Effector memory CD8-positive, alpha-beta T cell (primary cell): ENCODE results near the gene NBPF12.
"Not testable (repeated sequence)": the region's sequence is repeated elsewhere in the genome, so short reads cannot be mapped to it uniquely, and the experiment has no call there.

ENCODE experiments used
- ATAC-seq: fragments of 150-1000 bp; cut with Tn5 transposase; replicated peaks from 2 replicates; pipeline ENCODE4 v1.10.0; 2021; ENCODE audit warnings: mild to moderate bottlenecking, moderate library complexity
- DNase-seq, 3 experiments: peaks; one replicate each; pipeline ENCODE4 v3.0.0; 2021
- H3K27ac Mint-ChIP-seq, 2 donors: one replicate each; pipeline ENCODE4 v1.8.0; 2022; ENCODE audit warnings: mild to moderate bottlenecking in 2 of 2, mixed read lengths in 2 of 2, moderate library complexity in 2 of 2
- H3K27me3 Mint-ChIP-seq, 2 donors: one replicate each; pipeline ENCODE4 v1.8.0; 2022; ENCODE audit warnings: mixed read lengths in 2 of 2
- H3K36me3 Mint-ChIP-seq: one replicate; pipeline ENCODE4 v1.8.0; 2022; ENCODE audit warnings: mild to moderate bottlenecking, moderate library complexity, mixed read lengths; ENCODE audit not compliant: insufficient read depth
- H3K4me1 Mint-ChIP-seq, 2 donors: one replicate each; pipeline ENCODE4 v1.8.0; 2022; ENCODE audit warnings: low read depth in 2 of 2, mixed read lengths in 2 of 2
- H3K4me3 Mint-ChIP-seq, 2 donors: one replicate each; pipeline ENCODE4 v1.8.0; 2022; ENCODE audit warnings: mild to moderate bottlenecking in 2 of 2, mixed read lengths in 2 of 2, moderate library complexity in 2 of 2
- H3K9me3 Mint-ChIP-seq, 2 donors: one replicate each; pipeline ENCODE4 v1.8.0; 2022; ENCODE audit warnings: mixed read lengths in 2 of 2

Gene NBPF12

DNA sequence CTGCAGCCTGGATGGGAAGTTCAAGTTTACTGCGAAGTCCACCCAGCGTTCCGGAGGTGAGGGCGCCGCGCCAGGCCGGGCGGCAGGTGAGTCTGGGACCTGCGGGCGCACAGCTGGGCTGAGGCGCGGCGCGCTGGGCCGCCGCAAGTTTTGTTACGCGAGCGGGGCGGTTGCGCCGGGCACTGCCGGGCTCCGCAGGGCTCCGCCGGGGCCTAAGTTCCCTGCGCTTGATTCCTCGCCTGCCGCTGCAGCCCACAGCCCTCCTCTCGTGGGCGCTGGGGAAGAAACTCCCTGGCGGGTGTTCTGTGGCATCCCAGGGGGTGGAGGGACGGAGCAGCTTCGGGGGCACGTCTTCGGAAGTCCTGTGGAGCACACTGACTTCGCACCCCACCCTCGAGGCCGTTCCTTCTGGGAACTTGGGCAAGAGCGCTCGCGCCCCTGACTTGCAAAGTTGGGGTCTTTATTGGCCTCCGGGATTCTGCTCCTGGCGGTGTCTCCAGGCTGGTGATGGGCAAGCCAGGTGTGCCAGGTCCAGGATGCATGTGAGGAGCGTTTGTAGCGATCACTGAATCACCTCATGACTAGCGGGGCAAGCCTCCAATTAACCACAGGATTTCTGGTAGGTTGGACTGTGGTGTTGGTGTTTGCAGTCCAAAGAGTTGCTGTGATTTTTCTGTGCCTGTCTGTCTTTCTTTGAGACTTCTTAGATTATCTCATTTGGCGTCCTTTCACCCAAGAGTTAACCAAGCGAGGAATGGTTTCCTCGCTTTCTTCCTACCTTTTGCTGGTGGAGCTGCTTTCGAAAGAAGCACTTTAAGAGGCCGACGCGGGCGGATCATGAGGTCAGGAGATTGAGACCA lies 1.0 kb downstream of the NBPF12 start:
- peak overlapping the region; percentile 92 to 93 for H3K27ac Mint-ChIP-seq
- not testable (repeated sequence) for H3K9me3 Mint-ChIP-seq, H3K27me3 Mint-ChIP-seq
- peak; percentile 10 to 25 (median 22) for DNase-seq
- H3K4me3 Mint-ChIP-seq, result peak overlapping the region; percentile 89 to 91
- peak; percentile 39 for ATAC-seq
- H3K4me1 Mint-ChIP-seq, result peaks cover 2 to 16% of the 10 kb centered on the region in 2 donors
- peaks cover 16% of the 10 kb centered on the region for H3K36me3 Mint-ChIP-seq

DNA sequence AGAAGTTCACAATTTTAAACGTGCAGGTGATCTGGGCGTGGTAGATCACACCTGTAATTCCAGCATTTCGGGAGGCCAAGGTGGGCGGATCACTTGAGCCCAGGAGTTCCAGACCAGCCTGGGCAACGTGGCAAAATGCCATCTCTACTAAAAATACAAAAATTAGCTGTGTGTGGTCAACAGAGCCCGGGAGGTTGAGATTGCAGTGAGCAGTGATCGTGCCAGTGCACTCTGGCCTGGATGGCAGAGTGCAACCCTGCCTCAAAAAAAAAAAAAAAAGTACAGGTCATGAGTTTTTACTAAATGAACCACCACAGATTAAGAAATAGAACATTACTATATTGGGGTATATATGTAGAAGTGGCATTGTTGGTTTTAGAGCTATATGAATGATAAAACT lies 2.2 kb downstream of the NBPF12 start:
- Mint-ChIP-seq H3K4me3 (peak overlapping the region; percentile 89 to 91), H3K36me3 (peaks cover 25% of the 10 kb centered on the region), H3K4me1 (peaks cover 2 to 18% of the 10 kb centered on the region in 2 donors)
- H3K27ac Mint-ChIP-seq, ATAC-seq, H3K27me3 Mint-ChIP-seq, H3K9me3 Mint-ChIP-seq, DNase-seq: not testable (repeated sequence)

DNA sequence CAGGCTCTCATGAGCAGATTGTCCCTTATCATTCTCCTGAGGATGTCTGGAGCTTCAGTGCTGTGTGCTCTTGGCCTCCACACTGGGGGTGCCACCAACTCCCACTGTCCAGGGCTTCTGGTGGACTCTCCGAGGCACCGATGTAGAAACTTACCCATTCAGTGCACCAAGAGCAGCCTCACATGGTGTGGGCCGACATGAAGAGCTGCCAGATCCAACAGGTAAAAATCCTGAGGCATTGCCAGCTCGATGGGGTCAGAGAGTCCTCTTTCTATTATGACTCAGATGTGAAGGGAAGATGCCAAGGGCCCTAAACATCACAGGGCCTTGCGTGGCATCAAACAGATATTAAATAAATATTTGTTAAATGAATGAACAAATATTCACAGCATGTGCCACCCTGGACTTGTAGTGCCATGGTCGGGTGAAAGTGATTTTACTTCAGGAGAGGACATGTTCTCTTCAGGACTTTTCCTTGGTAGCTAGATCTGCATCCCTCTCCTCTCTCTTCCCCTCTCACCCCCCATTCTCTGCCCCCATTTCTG lies 5.3 kb downstream of the NBPF12 start:
- not testable (repeated sequence) for H3K4me3 Mint-ChIP-seq, H3K27ac Mint-ChIP-seq

DNA sequence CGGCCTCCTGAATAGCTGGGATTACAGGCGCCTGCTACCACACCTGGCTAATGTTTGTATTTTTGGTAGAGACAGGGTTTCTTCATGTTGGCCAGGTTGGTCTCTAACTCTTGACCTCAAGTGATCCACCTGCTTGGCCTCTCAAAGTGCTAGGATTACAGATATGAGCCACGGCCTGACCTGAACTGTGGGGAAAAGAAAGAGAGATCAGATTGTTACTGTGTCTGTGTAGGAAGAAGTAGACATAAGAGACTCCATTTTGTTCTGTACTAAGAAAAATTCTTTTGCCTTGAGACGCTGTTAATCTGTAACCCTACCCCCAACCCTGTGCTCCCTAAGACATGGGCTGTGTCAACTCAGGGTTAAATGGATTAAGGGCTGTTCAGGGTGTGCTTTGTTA lies 10.0 kb downstream of the NBPF12 start:
- H3K9me3 Mint-ChIP-seq, H3K4me3 Mint-ChIP-seq, DNase-seq, H3K27ac Mint-ChIP-seq, ATAC-seq, H3K27me3 Mint-ChIP-seq, H3K4me1 Mint-ChIP-seq: not testable (repeated sequence)
- peaks cover 17% of the 10 kb centered on the region for H3K36me3 Mint-ChIP-seq

More for the DNA sequence above, 5.3 kb downstream of the NBPF12 start:
- Mint-ChIP-seq H3K36me3 (peaks cover 18% of the 10 kb centered on the region), H3K4me1 (peaks cover 0 to 14% of the 10 kb centered on the region in 2 donors)
- ATAC-seq, DNase-seq, H3K27me3 Mint-ChIP-seq, H3K9me3 Mint-ChIP-seq: not testable (repeated sequence)

DNA sequence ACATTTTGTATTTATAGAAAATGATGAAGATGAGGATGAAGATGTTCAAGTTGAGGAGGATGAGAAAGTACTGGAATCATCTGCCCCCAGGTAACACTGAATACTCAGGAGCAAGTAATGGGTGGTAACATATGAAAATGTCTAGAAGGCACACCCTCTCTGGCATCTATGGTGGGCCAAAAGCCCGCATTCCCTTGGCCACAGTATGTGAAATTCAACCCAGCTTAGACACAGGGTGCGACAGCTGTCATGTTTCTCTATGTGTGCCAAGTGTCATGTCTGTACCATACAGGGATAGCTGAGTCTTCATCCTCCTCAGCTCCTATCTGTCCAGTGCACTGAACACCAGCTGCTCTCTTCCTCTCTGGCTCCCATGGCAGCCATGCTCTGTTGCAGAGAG lies 26.2 kb downstream of the NBPF12 start:
- H3K9me3 Mint-ChIP-seq, H3K4me3 Mint-ChIP-seq, DNase-seq, ATAC-seq, H3K27me3 Mint-ChIP-seq, H3K4me1 Mint-ChIP-seq, H3K27ac Mint-ChIP-seq: not testable (repeated sequence)
- peaks cover 23% of the 10 kb centered on the region for H3K36me3 Mint-ChIP-seq

GRCh38 chr1:146966351-146966750 lies 28.2 kb downstream of the NBPF12 start:
- H3K4me1 Mint-ChIP-seq, ATAC-seq, H3K4me3 Mint-ChIP-seq, DNase-seq, H3K27me3 Mint-ChIP-seq, H3K9me3 Mint-ChIP-seq, H3K27ac Mint-ChIP-seq: not testable (repeated sequence)
- peaks cover 23% of the 10 kb centered on the region for H3K36me3 Mint-ChIP-seq

DNA sequence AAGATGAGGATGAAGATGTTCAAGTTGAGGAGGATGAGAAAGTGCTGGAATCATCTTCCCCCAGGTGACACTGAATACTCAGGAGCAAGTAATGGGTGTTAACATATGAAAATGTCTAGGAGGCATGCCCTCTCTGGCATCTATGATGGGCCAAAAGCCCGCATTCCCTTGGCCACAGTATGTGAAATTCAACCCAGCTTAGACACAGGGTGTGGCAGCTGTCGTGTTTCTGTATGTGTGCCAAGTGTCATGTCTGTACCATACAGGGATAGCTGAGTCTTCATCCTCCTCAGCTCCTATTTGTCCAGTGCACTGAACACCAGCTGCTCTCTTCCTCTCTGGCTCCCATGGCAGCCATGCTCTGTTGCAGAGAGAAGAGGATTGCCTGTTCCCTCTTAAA lies 32.5 kb downstream of the NBPF12 start:
- H3K4me1 Mint-ChIP-seq, H3K27me3 Mint-ChIP-seq, H3K4me3 Mint-ChIP-seq, DNase-seq, H3K27ac Mint-ChIP-seq, H3K9me3 Mint-ChIP-seq, ATAC-seq: not testable (repeated sequence)
- peaks cover 27% of the 10 kb centered on the region for H3K36me3 Mint-ChIP-seq

DNA sequence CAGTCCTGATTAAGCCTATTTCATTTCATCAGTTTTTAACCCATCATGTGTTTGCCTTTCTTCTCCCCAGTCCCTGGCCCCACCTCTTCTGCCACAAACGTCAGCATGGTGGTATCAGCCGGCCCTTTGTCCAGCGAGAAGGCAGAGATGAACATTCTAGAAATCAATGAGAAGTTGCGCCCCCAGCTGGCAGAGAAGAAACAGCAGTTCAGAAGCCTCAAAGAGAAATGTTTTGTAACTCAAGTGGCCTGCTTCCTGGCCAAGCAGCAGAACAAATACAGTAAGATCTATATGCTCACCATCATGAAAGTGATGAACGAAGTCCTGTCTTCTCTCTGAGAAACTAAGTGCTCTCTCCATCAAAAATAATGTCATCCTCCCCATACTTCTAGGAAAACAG lies 34.6 kb downstream of the NBPF12 start:
- H3K27me3 Mint-ChIP-seq, DNase-seq, H3K27ac Mint-ChIP-seq, ATAC-seq, H3K9me3 Mint-ChIP-seq, H3K4me1 Mint-ChIP-seq, H3K4me3 Mint-ChIP-seq: not testable (repeated sequence)
- H3K36me3 Mint-ChIP-seq, result peaks cover 16% of the 10 kb centered on the region

GRCh38 chr1:146985855-146986254 lies 47.7 kb downstream of the NBPF12 start:
- not testable (repeated sequence) for H3K4me3 Mint-ChIP-seq, DNase-seq, H3K27ac Mint-ChIP-seq, H3K9me3 Mint-ChIP-seq, H3K4me1 Mint-ChIP-seq, H3K27me3 Mint-ChIP-seq, ATAC-seq
- peaks cover 16% of the 10 kb centered on the region for H3K36me3 Mint-ChIP-seq

GRCh38 chr1:146986450-146986849 lies 48.3 kb downstream of the NBPF12 start:
- not testable (repeated sequence) for H3K4me3 Mint-ChIP-seq, H3K9me3 Mint-ChIP-seq, H3K27me3 Mint-ChIP-seq, ATAC-seq, DNase-seq, H3K27ac Mint-ChIP-seq, H3K4me1 Mint-ChIP-seq
- H3K36me3 Mint-ChIP-seq, result peaks cover 16% of the 10 kb centered on the region

GRCh38 chr1:146987502-146987901 lies 49.4 kb downstream of the NBPF12 start:
- DNase-seq, result not testable (repeated sequence)

GRCh38 chr1:146989455-146989854 lies 51.3 kb downstream of the NBPF12 start:
- not testable (repeated sequence) for H3K9me3 Mint-ChIP-seq, H3K27me3 Mint-ChIP-seq, ATAC-seq, H3K4me1 Mint-ChIP-seq, H3K4me3 Mint-ChIP-seq
- peaks cover 16% of the 10 kb centered on the region for H3K36me3 Mint-ChIP-seq
- peak in 1 of 3 experiments; percentile 2 for DNase-seq
- peak overlapping the region in 1 of 2 donors; percentile 21 for H3K27ac Mint-ChIP-seq

More at GRCh38 chr1:146987502-146987901, 49.4 kb downstream of the NBPF12 start:
- H3K27me3 Mint-ChIP-seq, H3K4me1 Mint-ChIP-seq, H3K27ac Mint-ChIP-seq, H3K4me3 Mint-ChIP-seq, H3K9me3 Mint-ChIP-seq, ATAC-seq: not testable (repeated sequence)
- H3K36me3 Mint-ChIP-seq, result peaks cover 16% of the 10 kb centered on the region

DNA sequence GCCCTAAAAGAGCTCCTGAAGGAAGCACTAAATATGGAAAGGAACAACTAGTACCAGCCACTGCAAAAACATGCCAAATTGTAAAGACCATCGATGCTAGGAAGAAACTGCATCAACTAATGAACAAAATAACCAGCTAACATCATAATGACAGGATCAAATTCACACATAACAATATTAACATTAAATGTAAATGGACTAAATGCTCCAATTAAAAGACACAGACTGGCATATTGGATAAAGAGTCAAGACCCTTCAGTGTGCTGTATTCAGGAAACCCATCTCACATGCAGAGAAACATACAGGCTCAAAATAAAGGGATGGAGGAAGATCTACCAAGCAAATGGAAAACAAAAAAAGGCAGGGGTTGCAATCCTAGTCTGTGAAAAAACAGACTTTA lies 70.4 kb downstream of the NBPF12 start:
- H3K4me3 Mint-ChIP-seq, DNase-seq, H3K27ac Mint-ChIP-seq, H3K9me3 Mint-ChIP-seq, ATAC-seq, H3K4me1 Mint-ChIP-seq, H3K36me3 Mint-ChIP-seq: not testable (repeated sequence)
- H3K27me3 Mint-ChIP-seq, result peaks cover 47 to 66% of the 10 kb centered on the region in 2 donors

GRCh38 chr1:147026975-147027374 lies 88.9 kb downstream of the NBPF12 start:
- not testable (repeated sequence) for ATAC-seq, H3K4me1 Mint-ChIP-seq, H3K9me3 Mint-ChIP-seq, DNase-seq, H3K4me3 Mint-ChIP-seq, H3K36me3 Mint-ChIP-seq, H3K27ac Mint-ChIP-seq
- H3K27me3 Mint-ChIP-seq, result peaks cover 37 to 56% of the 10 kb centered on the region in 2 donors
